ENCODE measurements around the gene PLA2G4D.

DNA sequence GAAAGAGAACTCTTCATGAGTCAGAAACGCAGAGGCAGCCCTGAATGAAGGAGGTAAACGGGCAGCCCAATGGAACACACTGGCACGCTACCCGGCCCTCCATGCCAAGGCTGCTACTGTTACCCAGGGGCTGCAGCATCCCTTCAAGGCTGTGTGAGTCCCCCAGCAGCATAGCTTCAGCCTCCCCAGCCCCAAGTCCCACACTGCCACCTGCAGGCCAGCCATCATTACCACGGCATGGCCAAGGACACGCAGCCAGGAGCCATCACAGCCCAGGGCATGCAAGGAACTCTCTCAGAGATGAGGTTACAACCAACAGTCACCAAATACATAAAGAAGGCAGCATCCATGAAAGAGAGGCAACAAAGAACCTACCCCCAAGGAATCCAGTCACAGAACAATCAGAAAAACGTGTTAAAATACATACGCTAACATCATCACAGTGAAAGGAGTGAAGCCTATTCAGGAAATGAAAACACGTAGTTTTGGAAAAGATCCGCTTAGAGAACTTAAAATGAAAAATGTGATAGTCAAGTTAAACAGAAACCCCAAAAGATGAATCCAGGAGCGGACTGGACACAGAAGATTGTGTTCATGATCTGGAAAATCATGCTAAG is 39.6 kb upstream of the PLA2G4D start:
- TF ChIP-seq, protein P1, sequence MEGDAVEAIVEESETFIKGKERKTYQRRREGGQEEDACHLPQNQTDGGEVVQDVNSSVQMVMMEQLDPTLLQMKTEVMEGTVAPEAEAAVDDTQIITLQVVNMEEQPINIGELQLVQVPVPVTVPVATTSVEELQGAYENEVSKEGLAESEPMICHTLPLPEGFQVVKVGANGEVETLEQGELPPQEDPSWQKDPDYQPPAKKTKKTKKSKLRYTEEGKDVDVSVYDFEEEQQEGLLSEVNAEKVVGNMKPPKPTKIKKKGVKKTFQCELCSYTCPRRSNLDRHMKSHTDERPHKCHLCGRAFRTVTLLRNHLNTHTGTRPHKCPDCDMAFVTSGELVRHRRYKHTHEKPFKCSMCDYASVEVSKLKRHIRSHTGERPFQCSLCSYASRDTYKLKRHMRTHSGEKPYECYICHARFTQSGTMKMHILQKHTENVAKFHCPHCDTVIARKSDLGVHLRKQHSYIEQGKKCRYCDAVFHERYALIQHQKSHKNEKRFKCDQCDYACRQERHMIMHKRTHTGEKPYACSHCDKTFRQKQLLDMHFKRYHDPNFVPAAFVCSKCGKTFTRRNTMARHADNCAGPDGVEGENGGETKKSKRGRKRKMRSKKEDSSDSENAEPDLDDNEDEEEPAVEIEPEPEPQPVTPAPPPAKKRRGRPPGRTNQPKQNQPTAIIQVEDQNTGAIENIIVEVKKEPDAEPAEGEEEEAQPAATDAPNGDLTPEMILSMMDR (IDR thresholded peaks at IDR 0.05; ENCODE audit: insufficient read depth, low read length, poor library complexity, severe bottlenecking), result peak; percentile 57
- no peak for TF ChIP-seq EZH2phosphoT487 (conservative IDR thresholded peaks at IDR 0.05; ENCODE audit: low read length)
